ENCODE data around the gene SERINC1. TPM values are rescaled to one million over a fixed set of nuclear protein-coding genes. Genes with fewer than 3 reads are reported as not detected.

SERINC1 gene
- total RNA-seq, 1 experiment from 2014 or later = 31.3 TPM

GRCh38 chr6:122412001-122412400 lies 59.6 kb downstream of the SERINC1 start (continued):
- no peak for TF ChIP-seq ZMAT4 (CRISPR knock-in tag; IDR thresholded peaks at IDR 0.05)

- peaks cover 28% of the 10 kb centered on the region for H3K4me1 Mint-ChIP-seq
- H3K27me3 Mint-ChIP-seq (ENCODE audit: low read depth) = no peaks in the 10 kb centered on the region
- peaks cover 6% of the 10 kb centered on the region; the same call in 1 of the 2 replicates for H3K36me3 Mint-ChIP-seq
- no peak for TF ChIP-seq ZNF317 (CRISPR knock-in tag; IDR thresholded peaks at IDR 0.05; ENCODE audit: borderline replicate concordance, low read depth)
- no peak for TF ChIP-seq ZNF281 (CRISPR knock-in tag; IDR thresholded peaks at IDR 0.05)
- TF ChIP-seq USF2 (CRISPR knock-in tag; IDR thresholded peaks at IDR 0.05) = no peak
- TF ChIP-seq AFF4 (CRISPR knock-in tag; IDR thresholded peaks at IDR 0.05; ENCODE audit: borderline replicate concordance) = no peak
- TF ChIP-seq USF1 (CRISPR knock-in tag; IDR thresholded peaks at IDR 0.05) = no peak
- TF ChIP-seq FOXJ3 (CRISPR knock-in tag; IDR thresholded peaks at IDR 0.05; ENCODE audit: borderline replicate concordance) = no peak
- TF ChIP-seq MAX (CRISPR knock-in tag; IDR thresholded peaks at IDR 0.05) = no peak
- no peak for TF ChIP-seq ZNF396 (CRISPR knock-in tag; IDR thresholded peaks at IDR 0.05; ENCODE audit: borderline replicate concordance)
- no peak for TF ChIP-seq GTF2I (CRISPR knock-in tag; conservative IDR thresholded peaks at IDR 0.05)
- TF ChIP-seq MLX (CRISPR knock-in tag; IDR thresholded peaks at IDR 0.05) = no peak
- no peak for TF ChIP-seq FOXP1 (CRISPR knock-in tag; IDR thresholded peaks at IDR 0.05; ENCODE audit: borderline replicate concordance)
- TF ChIP-seq NR2C2 (CRISPR knock-in tag; IDR thresholded peaks at IDR 0.05) = no peak
- no peak for TF ChIP-seq ATF6 (CRISPR knock-in tag; IDR thresholded peaks at IDR 0.05)
- TF ChIP-seq ZMAT4 (CRISPR knock-in tag; IDR thresholded peaks at IDR 0.05) = no peak
- TF ChIP-seq CDX4 (CRISPR knock-in tag; IDR thresholded peaks at IDR 0.05; ENCODE audit: borderline replicate concordance) = no peak
- ATAC-seq (no peak), DNase-seq (ENCODE audit: low spot score) (no peak)
- ChIA-PET CTCF (no interaction called here), POLR2A (no interaction called here)
- H3K9me3 Mint-ChIP-seq = no peaks in the 10 kb centered on the region
- no peak overlapping the region for H3K4me3 Mint-ChIP-seq
- H3K27ac Mint-ChIP-seq = no peak overlapping the region
Measured at GRCh38 chr6:122408702-122409458, 62.7 kb downstream of the SERINC1 start.

Measured in WTC11 (cell line).